ENCODE results near the gene ADCY7. TPM values are rescaled to one million over a fixed set of nuclear protein-coding genes. Genes with fewer than 3 reads are reported as not detected.

Gene ADCY7
- total RNA-seq, 4 donors from 2014 or later: 4.6 to 44.9 (median 14.1) TPM

GRCh38 chr16:50282955-50283631, 16.7 kb downstream of the ADCY7 start:
- no peak for TF ChIP-seq POLR2AphosphoS5 (IDR thresholded peaks at IDR 0.05)
- no peak for TF ChIP-seq POLR2A (IDR thresholded peaks at IDR 0.05)
- TF ChIP-seq CTCF (IDR thresholded peaks at IDR 0.05): no peak
- TF ChIP-seq EP300 (IDR thresholded peaks at IDR 0.05; ENCODE audit: low read depth): no peak
- intact Hi-C loops (cut with DNase I; ENCODE audit: low total_unique reads) (no loop called here), in situ Hi-C loops (cut with MboI; ENCODE audit: low pct_ligation_motif_present in 1 of 4, low pct_unique_long_range_greater_than_20kb in 1 of 4, low sequenced_read_pairs in 3 of 4) (no loop called here)
- peak overlapping the region in 3 of 4 donors; percentile 34 to 66 (median 53) for H3K27ac ChIP-seq
- no peaks in the 10 kb centered on the region for H3K27me3 ChIP-seq
- peaks cover 7 to 48% (median 16%) of the 10 kb centered on the region in 4 donors for H3K4me1 ChIP-seq
- no peak overlapping the region for H3K4me3 ChIP-seq
- no peaks in the 10 kb centered on the region for H3K9me3 ChIP-seq
- DNase-seq: no peak
- 91 to 100% methylated on average over 1 to 9 of the region's 9 CpGs for WGBS, 2 donors (ENCODE audit: low coverage in 1 of 2)
- no peaks in the 10 kb centered on the region for H3K36me3 ChIP-seq

GRCh38 chr16:50284131-50284911, 18.0 kb downstream of the ADCY7 start:
- Histone ChIP-seq H3K27ac (peak overlapping the region in 2 of 4 donors; percentile 17 to 66), H3K9me3 (no peaks in the 10 kb centered on the region), H3K4me3 (no peak overlapping the region), H3K36me3 (no peaks in the 10 kb centered on the region), H3K27me3 (no peaks in the 10 kb centered on the region), H3K4me1 (peaks cover 7 to 42% (median 14%) of the 10 kb centered on the region in 4 donors)
- intact Hi-C loops (cut with DNase I; ENCODE audit: low total_unique reads): no loop called here
- 59% methylated on average over 13 of the region's 14 CpGs; no CpG with 5 or more reads in 1 of the 2 donors for WGBS, 2 donors (ENCODE audit: low coverage in 1 of 2)
- peak; percentile 52 for DNase-seq
- in situ Hi-C loops (cut with MboI; ENCODE audit: low pct_ligation_motif_present in 1 of 4, low pct_unique_long_range_greater_than_20kb in 1 of 4, low sequenced_read_pairs in 3 of 4): no loop called here
- TF ChIP-seq POLR2AphosphoS5 (IDR thresholded peaks at IDR 0.05) (no peak), POLR2A (IDR thresholded peaks at IDR 0.05) (no peak), EP300 (IDR thresholded peaks at IDR 0.05; ENCODE audit: low read depth) (no peak), CTCF (IDR thresholded peaks at IDR 0.05) (no peak)

- intact Hi-C loops (cut with DNase I; ENCODE audit: low total_unique reads): no loop called here
- 53% methylated on average over 4 of the region's 5 CpGs; no CpG with 5 or more reads in 1 of the 2 donors for WGBS, 2 donors (ENCODE audit: low coverage in 1 of 2)
- Histone ChIP-seq H3K4me1 (peaks cover 7 to 40% (median 12%) of the 10 kb centered on the region in 4 donors), H3K36me3 (no peaks in the 10 kb centered on the region), H3K9me3 (no peaks in the 10 kb centered on the region), H3K4me3 (no peak overlapping the region), H3K27me3 (no peaks in the 10 kb centered on the region), H3K27ac (no peak overlapping the region)
- in situ Hi-C loops (cut with MboI; ENCODE audit: low pct_ligation_motif_present in 1 of 4, low pct_unique_long_range_greater_than_20kb in 1 of 4, low sequenced_read_pairs in 3 of 4): no loop called here
- no peak for TF ChIP-seq CTCF (IDR thresholded peaks at IDR 0.05)
- TF ChIP-seq EP300 (IDR thresholded peaks at IDR 0.05; ENCODE audit: low read depth): no peak
- TF ChIP-seq POLR2AphosphoS5 (IDR thresholded peaks at IDR 0.05): no peak
- no peak for TF ChIP-seq POLR2A (IDR thresholded peaks at IDR 0.05)
- no peak for DNase-seq
Measured at GRCh38 chr16:50285406-50286003, 19.2 kb downstream of the ADCY7 start.

- no peaks in the 10 kb centered on the region for H3K9me3 ChIP-seq
- no peaks in the 10 kb centered on the region for H3K36me3 ChIP-seq
- no peak for DNase-seq
- H3K4me1 ChIP-seq: peaks cover 7 to 33% (median 12%) of the 10 kb centered on the region in 4 donors
- intact Hi-C loops (cut with DNase I; ENCODE audit: low total_unique reads) (no loop called here), in situ Hi-C loops (cut with MboI; ENCODE audit: low pct_ligation_motif_present in 1 of 4, low pct_unique_long_range_greater_than_20kb in 1 of 4, low sequenced_read_pairs in 3 of 4) (no loop called here)
- 98 to 100% methylated on average over 1 to 3 of the region's 3 CpGs for WGBS, 2 donors (ENCODE audit: low coverage in 1 of 2)
- TF ChIP-seq POLR2AphosphoS5 (IDR thresholded peaks at IDR 0.05) (no peak), CTCF (IDR thresholded peaks at IDR 0.05) (no peak), EP300 (IDR thresholded peaks at IDR 0.05; ENCODE audit: low read depth) (no peak), POLR2A (IDR thresholded peaks at IDR 0.05) (no peak)
- H3K4me3 ChIP-seq: no peak overlapping the region
- no peaks in the 10 kb centered on the region for H3K27me3 ChIP-seq
- no peak overlapping the region for H3K27ac ChIP-seq
Measured at GRCh38 chr16:50286681-50287080, 20.3 kb downstream of the ADCY7 start.
